ENCODE measurements around the gene MORN1.

Gene MORN1

GRCh38 chr1:2306151-2306978 lies 85.0 kb downstream of the MORN1 start:
- no peak overlapping the region for H3K9ac ChIP-seq (ENCODE audit: low read length)
- H3K27ac ChIP-seq (ENCODE audit: low read depth, low read length) = no peak overlapping the region
- no peaks in the 10 kb centered on the region for H3K27me3 ChIP-seq (ENCODE audit: low read length)
- H4K20me1 ChIP-seq (ENCODE audit: low read depth, low read length) = no peaks in the 10 kb centered on the region
- H3K9me2 ChIP-seq (replicated peaks; ENCODE audit: insufficient read depth, low read length) = no peaks in the 10 kb centered on the region
- TF ChIP-seq EZH2phosphoT487 (conservative IDR thresholded peaks at IDR 0.05; ENCODE audit: low read length) (no peak), CTCF (IDR thresholded peaks at IDR 0.05; ENCODE audit: insufficient read depth, low read length, poor library complexity, severe bottlenecking) (no peak)
- no peaks in the 10 kb centered on the region for H3F3A ChIP-seq (ENCODE audit: insufficient read depth)
- H3K36me3 ChIP-seq (ENCODE audit: low read length) = no peaks in the 10 kb centered on the region
- no peaks in the 10 kb centered on the region for H3K79me2 ChIP-seq (ENCODE audit: insufficient read depth, low read length)
- no peaks in the 10 kb centered on the region for H3K9me3 ChIP-seq (ENCODE audit: insufficient read depth, low read length)
- H2AFZ ChIP-seq (ENCODE audit: low read depth, low read length, severe bottlenecking) = no peak overlapping the region
- H3K4me3 ChIP-seq (ENCODE audit: insufficient read depth, low read length, poor library complexity, severe bottlenecking) = no peak overlapping the region
- H3K4me2 ChIP-seq (ENCODE audit: low read depth, low read length, poor library complexity, severe bottlenecking) = no peak overlapping the region

DNA sequence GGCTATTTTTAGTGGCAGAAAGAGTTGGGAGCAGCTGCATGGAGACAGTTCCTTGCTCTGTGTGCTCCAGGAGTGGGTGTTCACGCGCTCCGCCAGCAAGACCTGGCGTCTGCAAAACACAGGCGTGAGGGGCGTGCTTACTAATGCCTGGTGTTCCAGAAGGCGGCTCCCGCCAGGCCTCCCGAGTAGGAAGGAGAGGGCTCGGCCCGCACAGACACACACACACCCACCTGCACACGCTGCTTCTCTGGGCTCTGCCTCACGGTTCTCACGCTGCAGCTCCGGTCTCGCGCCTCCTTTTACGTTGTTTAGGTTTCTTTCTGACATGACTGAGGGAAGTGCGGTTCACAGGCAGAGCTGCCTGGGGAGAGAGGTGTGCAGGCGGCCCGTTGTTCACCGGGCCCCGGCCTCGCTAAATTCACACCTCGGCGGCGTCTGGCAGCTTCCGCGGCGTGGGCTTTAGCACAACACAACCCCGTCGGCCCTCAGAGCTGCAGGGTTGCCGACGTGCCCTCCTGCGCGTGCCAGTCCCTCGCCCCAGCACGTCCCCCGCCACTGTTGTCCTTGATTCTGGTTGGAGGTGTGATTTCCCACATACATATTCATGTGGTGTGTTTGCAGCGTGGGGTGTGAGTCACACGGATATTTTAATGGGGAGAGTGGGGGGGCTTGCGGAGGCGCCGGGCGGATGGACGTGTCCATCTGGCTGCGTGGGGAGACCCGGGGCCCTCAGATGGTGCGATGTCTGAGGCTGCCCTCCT lies 86.3 kb downstream of the MORN1 start:
- TF ChIP-seq EZH2phosphoT487 (conservative IDR thresholded peaks at IDR 0.05; ENCODE audit: low read length) = no peak
- H3K36me3 ChIP-seq (ENCODE audit: low read length) = no peaks in the 10 kb centered on the region
- H3K9me2 ChIP-seq (replicated peaks; ENCODE audit: insufficient read depth, low read length) = no peaks in the 10 kb centered on the region
- no peak overlapping the region for H2AFZ ChIP-seq (ENCODE audit: low read depth, low read length, severe bottlenecking)
- H3K27me3 ChIP-seq (ENCODE audit: low read length) = no peaks in the 10 kb centered on the region
- no peaks in the 10 kb centered on the region for H3K9me3 ChIP-seq (ENCODE audit: insufficient read depth, low read length)
- no peak overlapping the region for H3K4me2 ChIP-seq (ENCODE audit: low read depth, low read length, poor library complexity, severe bottlenecking)
- H4K20me1 ChIP-seq (ENCODE audit: low read depth, low read length) = no peaks in the 10 kb centered on the region
- no peaks in the 10 kb centered on the region for H3F3A ChIP-seq (ENCODE audit: insufficient read depth)
- no peak overlapping the region for H3K4me3 ChIP-seq (ENCODE audit: insufficient read depth, low read length, poor library complexity, severe bottlenecking)
- H3K27ac ChIP-seq (ENCODE audit: low read depth, low read length) = no peak overlapping the region
- no peak overlapping the region for H3K9ac ChIP-seq (ENCODE audit: low read length)
- H3K79me2 ChIP-seq (ENCODE audit: insufficient read depth, low read length) = no peaks in the 10 kb centered on the region

- peaks cover 3% of the 10 kb centered on the region; the same call in 1 of the 2 replicates for H4K20me1 ChIP-seq (ENCODE audit: low read depth, low read length)
These were observed 87.1 kb downstream of the MORN1 start for GRCh38 chr1:2304282-2304681.

More at GRCh38 chr1:2304282-2304681, 87.1 kb downstream of the MORN1 start:
- H3K4me2 ChIP-seq (ENCODE audit: low read depth, low read length, poor library complexity, severe bottlenecking) = no peak overlapping the region
- no peak overlapping the region for H3K27ac ChIP-seq (ENCODE audit: low read depth, low read length)
- no peaks in the 10 kb centered on the region for H3K36me3 ChIP-seq (ENCODE audit: low read length)
- H3F3A ChIP-seq (ENCODE audit: insufficient read depth) = no peaks in the 10 kb centered on the region
- TF ChIP-seq EZH2phosphoT487 (conservative IDR thresholded peaks at IDR 0.05; ENCODE audit: low read length) = no peak
- no peak for TF ChIP-seq CTCF (IDR thresholded peaks at IDR 0.05; ENCODE audit: insufficient read depth, low read length, poor library complexity, severe bottlenecking)
- H3K9ac ChIP-seq (ENCODE audit: low read length) = no peak overlapping the region
- no peak overlapping the region for H3K4me3 ChIP-seq (ENCODE audit: insufficient read depth, low read length, poor library complexity, severe bottlenecking)
- H3K9me2 ChIP-seq (replicated peaks; ENCODE audit: insufficient read depth, low read length) = no peaks in the 10 kb centered on the region
- no peak overlapping the region for H2AFZ ChIP-seq (ENCODE audit: low read depth, low read length, severe bottlenecking)
- H3K9me3 ChIP-seq (ENCODE audit: insufficient read depth, low read length) = no peaks in the 10 kb centered on the region
- no peaks in the 10 kb centered on the region for H3K27me3 ChIP-seq (ENCODE audit: low read length)
- H3K79me2 ChIP-seq (ENCODE audit: insufficient read depth, low read length) = no peaks in the 10 kb centered on the region
